ENCODE results near the gene TM4SF18.

- TF ChIP-seq ZNF23 (tag by site-specific recombination; IDR thresholded peaks at IDR 0.05; ENCODE audit: borderline replicate concordance) (no peak), ZNF174 (tag by site-specific recombination; IDR thresholded peaks at IDR 0.05) (no peak), ZNF670 (tag by site-specific recombination; IDR thresholded peaks at IDR 0.05; ENCODE audit: low read depth) (no peak), ZNF530 (tag by site-specific recombination; IDR thresholded peaks at IDR 0.05; ENCODE audit: low read depth) (no peak), TCF7L2 (IDR thresholded peaks at IDR 0.05; ENCODE audit: borderline replicate concordance, low read depth, low read length) (no peak), ZNF785 (tag by site-specific recombination; IDR thresholded peaks at IDR 0.05) (no peak), KLF10 (tag by site-specific recombination; IDR thresholded peaks at IDR 0.05) (no peak), ELK4 (IDR thresholded peaks at IDR 0.05; ENCODE audit: borderline replicate concordance, low read depth, low read length) (no peak)
Measured at GRCh38 chr3:149363053-149363452, 29.6 kb upstream of the TM4SF18 start.

All from HEK293 (cell line).